GM12878 (cell line): ENCODE results near the gene ZFR. TPM values are rescaled to one million over a fixed set of nuclear protein-coding genes. Genes with fewer than 3 reads are reported as not detected.

Experiments used
- ATAC-seq: fragments of 200-7000 bp; cut with Tn5 transposase; 3 replicates; pipeline ENCODE4 v1.9.1; 2020; ENCODE audit warnings: mild to moderate bottlenecking, moderate library complexity
- BruUV-seq: library from RNA; stranded (reverse); fragments of 400-500 nt; replicated peaks from 2 replicates; lab custom pipeline; 2021; lab: Mats Ljungman, UMichigan
- CTCF ChIA-PET: fragments of 300-600 bp; sonication (Branson Sonifier 250); formaldehyde crosslinking; extraction: SDS; loops from one replicate; lab custom pipeline; 2021; ENCODE audit warnings: inconsistent platforms; lab: Yijun Ruan, JAX
- POLR2A ChIA-PET: fragments of 350-600 bp; formaldehyde crosslinking; extraction: SDS; loops from one replicate; lab custom pipeline; 2021; ENCODE audit warnings: inconsistent platforms; lab: Charles Lee
- RAD21 ChIA-PET: fragments of 300-600 bp; sonication (Branson Sonifier 250); formaldehyde crosslinking; loops from one replicate; lab custom pipeline; 2023; ENCODE audit warnings: antibody characterized with exemption; ENCODE audit not compliant: unreplicated experiment; lab: Charles Lee
- SMC1A ChIA-PET: fragments of 300-600 bp; sonication (Branson Sonifier 250); formaldehyde crosslinking; loops from one replicate; lab custom pipeline; 2023; ENCODE audit not compliant: unreplicated experiment, uncharacterized antibody; lab: Charles Lee
- DNase-seq: peaks from one replicate; pipeline ENCODE4 v3.0.0-alpha.2; 2011; ENCODE audit warnings: low read depth, low spot score
- FAIRE-seq: peaks from 3 replicates; lab custom pipeline; 2011; peaks lifted over from hg19 to GRCh38; lab: Jason Lieb, UNC
- H2AFZ ChIP-seq: 2 replicates; pipeline ENCODE4 v1.6.0; 2011; ENCODE audit warnings: low read depth, low read length, control low read depth; ENCODE audit not compliant: control insufficient read depth
- H3K27ac ChIP-seq: 2 replicates; pipeline ENCODE4 v1.5.1; 2011; ENCODE audit warnings: control low read depth; ENCODE audit not compliant: control insufficient read depth, insufficient read depth
- H3K27me3 ChIP-seq, 2 experiments: replicated peaks in 1 of 2; 2 replicates each; pipeline versions ENCODE4 v1.6.0 to v1.6.1; 2011; ENCODE audit warnings: low read length in 1 of 2; ENCODE audit not compliant: control insufficient read depth in 2 of 2, insufficient read depth in 2 of 2
- H3K36me3 ChIP-seq, 2 experiments: 2 replicates each; pipeline ENCODE4 v1.5.1; 2011; ENCODE audit warnings: low read length in 1 of 2; ENCODE audit not compliant: control insufficient read depth in 2 of 2, insufficient read depth in 2 of 2
- H3K4me1 ChIP-seq: 2 replicates; pipeline ENCODE4 v1.6.1; 2011; ENCODE audit warnings: mild to moderate bottlenecking, low read length, moderate library complexity, mixed read lengths; ENCODE audit not compliant: control insufficient read depth, insufficient read depth
- H3K4me2 ChIP-seq: 2 replicates; pipeline ENCODE4 v1.6.0; 2011; ENCODE audit warnings: control low read depth; ENCODE audit not compliant: control insufficient read depth, insufficient read depth
- H3K4me3 ChIP-seq: fragments of 200-600 bp; sonication (generic); 2 replicates; pipeline ENCODE4 v1.5.1; 2016
- H3K79me2 ChIP-seq: 2 replicates; pipeline ENCODE4 v1.6.0; 2011; ENCODE audit warnings: low read length; ENCODE audit not compliant: control insufficient read depth, insufficient read depth
- H3K9ac ChIP-seq: 2 replicates; pipeline ENCODE4 v1.8.0; 2011; ENCODE audit warnings: low read length, control low read depth, mixed read lengths; ENCODE audit not compliant: control insufficient read depth, insufficient read depth
- H3K9me3 ChIP-seq: replicated peaks from 3 replicates; pipeline ENCODE4 v1.5.1; 2011; ENCODE audit warnings: mild to moderate bottlenecking, low read length; ENCODE audit not compliant: control insufficient read depth, insufficient read depth
- H4K20me1 ChIP-seq: 2 replicates; pipeline ENCODE4 v1.6.0; 2011; ENCODE audit not compliant: control insufficient read depth, insufficient read depth
- DPF2 ChIP-seq: fragments of 450-650 bp; IDR thresholded peaks from 2 replicates; pipeline ENCODE4 v1.6.1; 2017; ENCODE audit warnings: mild to moderate bottlenecking
- NKRF ChIP-seq: fragments of 450-650 bp; conservative IDR thresholded peaks from 2 replicates; pipeline ENCODE4 v1.6.1; 2017; ENCODE audit warnings: mild to moderate bottlenecking, moderate library complexity
- SP1 ChIP-seq: IDR thresholded peaks from one replicate; pipeline ENCODE4 v1.6.1; 2011; ENCODE audit warnings: low read depth, low read length
- ZNF217 ChIP-seq: fragments of 450-650 bp; IDR thresholded peaks from 2 replicates; pipeline ENCODE4 v1.6.1; 2017; ENCODE audit warnings: antibody characterized with exemption, mild to moderate bottlenecking
- ZNF384 ChIP-seq: IDR thresholded peaks from 2 replicates; pipeline ENCODE4 v1.6.1; 2012; ENCODE audit warnings: low read depth, mild to moderate bottlenecking, low read length, improper control_type of control experiment, borderline replicate concordance
- WGBS: methylation state at CpG from one replicate; pipeline ENCODE4 v1.1.6; 2016; ENCODE audit warnings: low lambda C conversion rate; ENCODE audit not compliant: insufficient replicate concordance, insufficient coverage; ENCODE audit errors: missing lambda C conversion rate; 5-methylcytosine and 5-hydroxymethylcytosine counted together
- in situ Hi-C: fragments of 300-500 bp; cut with MboI; formaldehyde crosslinking; loops from 9 replicates; pipeline ENCODE4 v1.14.3; 2018; ENCODE audit warnings: mixed read lengths
- intact Hi-C: fragments of 100-400 bp; cut with micrococcal nuclease; formaldehyde crosslinking; loops from one replicate; pipeline ENCODE4 v1.14.2; 2022; ENCODE audit not compliant: unreplicated experiment
- polyA plus RNA-seq, 11 experiments: library from polyadenylated mRNA; depleted of rRNA in 4 of 11; unstranded in 6 of 11; stranded (reverse) in 5 of 11; fragments of >200 nt; fragmentation: Nextera tagmentation in 4 of 11; fragmentation: Illumina TruSeq in 1 of 11; extraction: Ambion mirVana in 4 of 11; extraction: Trizol in 1 of 11; gene quantifications; 1 replicate in 1 of 11; 2 replicates in 10 of 11; pipeline versions ENCODE4 v1.2.1 to v1.2.3, GENCODE V29; 2011 to 2016; ENCODE audit warnings: inconsistent platforms in 2 of 11, missing spikeins in 2 of 11, low read depth in 1 of 11
- total RNA-seq, 4 experiments: library from RNA; depleted of rRNA in 3 of 4; stranded (reverse); fragments of >200 nt in 3 of 4; fragmentation: Illumina TruSeq in 1 of 4; extraction: Trizol in 1 of 4; gene quantifications; 2 replicates each; pipeline versions ENCODE4 v1.2.1 to v1.2.3, GENCODE V29; 2013 to 2021
- TF ChIP-seq, protein P1 (sequence below): fragments of 450-650 bp; formaldehyde crosslinking; IDR thresholded peaks from 2 replicates; pipeline ENCODE4 v1.5.0; 2022; ENCODE audit warnings: mild to moderate bottlenecking, missing genetic modification characterization

Gene ZFR
- total and polyA plus RNA-seq, 10 of the 15 experiments (the other 5 are each of a cell fraction or from before 2014, with no cell fraction given) = 33.7 to 90.6 (median 72.9) TPM

DNA sequence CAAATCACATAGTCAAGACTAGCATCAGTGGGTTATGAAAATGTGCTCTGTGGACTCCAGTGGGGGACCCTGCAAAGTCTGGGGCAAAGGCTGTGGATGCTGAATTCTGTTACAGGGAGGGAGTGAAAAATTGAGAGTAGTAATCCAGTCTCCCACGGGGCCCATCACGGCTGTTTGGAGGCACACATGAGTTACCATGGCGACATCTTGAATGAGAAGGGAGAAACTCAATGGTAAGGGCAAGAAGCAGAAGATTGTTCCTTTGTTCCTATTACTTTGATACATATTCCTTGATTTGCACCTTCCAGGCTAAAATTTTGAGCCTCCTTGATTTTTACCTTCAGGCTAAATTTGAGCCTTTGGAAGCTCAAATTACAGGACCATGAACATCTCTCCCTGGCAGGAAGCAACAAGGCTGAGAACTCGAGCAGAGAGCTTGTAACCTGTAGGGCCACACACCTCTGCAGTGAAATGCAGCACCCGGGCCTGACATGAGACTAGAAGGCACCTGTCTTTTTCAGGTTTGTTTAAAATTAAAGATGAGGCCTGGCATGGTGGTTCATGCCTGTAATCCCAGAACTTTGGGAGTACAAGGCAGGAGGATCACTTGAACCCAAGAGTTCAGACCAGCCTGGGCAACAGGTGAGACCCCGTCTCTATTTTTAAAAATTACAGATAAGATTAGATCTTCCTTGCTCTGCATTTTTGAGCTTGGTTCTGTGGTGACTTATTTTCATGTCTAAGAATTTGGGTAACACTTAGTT lies 31.0 kb upstream of the ZFR start (continued):
- TF ChIP-seq NKRF = no peak
- TF ChIP-seq, protein P1, sequence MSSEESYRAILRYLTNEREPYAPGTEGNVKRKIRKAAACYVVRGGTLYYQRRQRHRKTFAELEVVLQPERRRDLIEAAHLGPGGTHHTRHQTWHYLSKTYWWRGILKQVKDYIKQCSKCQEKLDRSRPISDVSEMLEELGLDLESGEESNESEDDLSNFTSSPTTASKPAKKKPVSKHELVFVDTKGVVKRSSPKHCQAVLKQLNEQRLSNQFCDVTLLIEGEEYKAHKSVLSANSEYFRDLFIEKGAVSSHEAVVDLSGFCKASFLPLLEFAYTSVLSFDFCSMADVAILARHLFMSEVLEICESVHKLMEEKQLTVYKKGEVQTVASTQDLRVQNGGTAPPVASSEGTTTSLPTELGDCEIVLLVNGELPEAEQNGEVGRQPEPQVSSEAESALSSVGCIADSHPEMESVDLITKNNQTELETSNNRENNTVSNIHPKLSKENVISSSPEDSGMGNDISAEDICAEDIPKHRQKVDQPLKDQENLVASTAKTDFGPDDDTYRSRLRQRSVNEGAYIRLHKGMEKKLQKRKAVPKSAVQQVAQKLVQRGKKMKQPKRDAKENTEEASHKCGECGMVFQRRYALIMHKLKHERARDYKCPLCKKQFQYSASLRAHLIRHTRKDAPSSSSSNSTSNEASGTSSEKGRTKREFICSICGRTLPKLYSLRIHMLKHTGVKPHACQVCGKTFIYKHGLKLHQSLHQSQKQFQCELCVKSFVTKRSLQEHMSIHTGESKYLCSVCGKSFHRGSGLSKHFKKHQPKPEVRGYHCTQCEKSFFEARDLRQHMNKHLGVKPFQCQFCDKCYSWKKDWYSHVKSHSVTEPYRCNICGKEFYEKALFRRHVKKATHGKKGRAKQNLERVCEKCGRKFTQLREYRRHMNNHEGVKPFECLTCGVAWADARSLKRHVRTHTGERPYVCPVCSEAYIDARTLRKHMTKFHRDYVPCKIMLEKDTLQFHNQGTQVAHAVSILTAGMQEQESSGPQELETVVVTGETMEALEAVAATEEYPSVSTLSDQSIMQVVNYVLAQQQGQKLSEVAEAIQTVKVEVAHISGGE = no peak
- no peak for TF ChIP-seq DPF2

DNA sequence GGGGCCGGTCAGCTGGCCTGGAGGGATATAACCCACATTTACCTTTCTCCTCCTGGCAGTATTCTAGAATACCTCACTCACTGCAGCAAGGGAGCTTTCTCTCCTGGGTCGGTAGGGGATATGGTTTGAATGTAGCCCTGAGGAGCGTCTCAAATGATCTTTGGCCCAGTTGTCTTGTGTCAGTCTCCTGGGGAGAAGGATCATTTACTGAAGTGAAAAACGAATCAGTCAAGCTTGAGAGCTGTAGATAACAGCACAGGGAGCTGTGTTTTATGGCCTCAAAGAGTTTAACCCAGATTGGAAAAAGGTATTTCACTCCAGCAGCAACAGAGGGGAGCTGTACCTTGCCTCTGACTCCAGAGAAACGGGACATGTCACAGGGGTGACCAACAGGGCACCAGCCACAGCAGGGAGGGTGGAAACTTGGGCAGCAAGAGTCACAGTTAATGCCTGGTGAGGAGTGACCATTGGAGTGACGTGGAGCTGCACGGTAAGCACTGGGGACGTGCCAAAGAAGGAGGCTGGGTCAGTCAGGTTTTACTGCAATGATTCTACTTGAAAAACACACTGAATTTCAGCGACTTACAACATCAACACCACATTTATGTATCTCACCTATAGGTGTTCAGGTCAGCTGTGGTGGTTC lies 29.8 kb upstream of the ZFR start:
- no peaks in the 10 kb centered on the region for H3K36me3 ChIP-seq
- H3K4me1 ChIP-seq = no peaks in the 10 kb centered on the region
- POLR2A ChIA-PET = no interaction called here
- H3K27me3 ChIP-seq = no peaks in the 10 kb centered on the region
- no peak overlapping the region for H3K4me2 ChIP-seq
- BruUV-seq = no TSS peak
- H4K20me1 ChIP-seq = no peaks in the 10 kb centered on the region
- no peak for DNase-seq
- no peak overlapping the region for H2AFZ ChIP-seq
- H3K9me3 ChIP-seq = no peaks in the 10 kb centered on the region
- intact Hi-C loops = no loop called here
- H3K4me3 ChIP-seq = no peak overlapping the region
- 49% methylated on average over 9 of the region's 9 CpGs for WGBS
- SMC1A ChIA-PET = interaction anchor here (1.9 kb wide), 1 partner anchor 10 kb away, joined by 5 read pairs; no protein-coding TSS in a partner anchor
- RAD21 ChIA-PET = interaction anchor here (0.8 to 1.1 kb wide), 2 partner anchors 116 to 242 kb away, joined by 3 read pairs; no protein-coding TSS in a partner anchor
- in situ Hi-C loops = loop anchor here (25.0 kb wide), 1 partner anchor 463 kb away; no protein-coding TSS in a partner anchor
- TF ChIP-seq SP1 (no peak), ZNF384 (no peak), ZNF217 (no peak)
- ATAC-seq = no peak
- H3K79me2 ChIP-seq = no peaks in the 10 kb centered on the region
- H3K27ac ChIP-seq = no peak overlapping the region
- H3K9ac ChIP-seq = no peak overlapping the region
- no peak for FAIRE-seq
- CTCF ChIA-PET = interaction anchor here (0.8 to 1.4 kb wide), 5 partner anchors 11 to 116 kb away, joined by 3 to 5 read pairs (median 4); no protein-coding TSS in a partner anchor
